ENCODE measurements around the gene NUP93.
"Not testable (repeated sequence)": the region's sequence is repeated elsewhere in the genome, so short reads cannot be mapped to it uniquely, and the experiment has no call there.

Gene NUP93

DNA sequence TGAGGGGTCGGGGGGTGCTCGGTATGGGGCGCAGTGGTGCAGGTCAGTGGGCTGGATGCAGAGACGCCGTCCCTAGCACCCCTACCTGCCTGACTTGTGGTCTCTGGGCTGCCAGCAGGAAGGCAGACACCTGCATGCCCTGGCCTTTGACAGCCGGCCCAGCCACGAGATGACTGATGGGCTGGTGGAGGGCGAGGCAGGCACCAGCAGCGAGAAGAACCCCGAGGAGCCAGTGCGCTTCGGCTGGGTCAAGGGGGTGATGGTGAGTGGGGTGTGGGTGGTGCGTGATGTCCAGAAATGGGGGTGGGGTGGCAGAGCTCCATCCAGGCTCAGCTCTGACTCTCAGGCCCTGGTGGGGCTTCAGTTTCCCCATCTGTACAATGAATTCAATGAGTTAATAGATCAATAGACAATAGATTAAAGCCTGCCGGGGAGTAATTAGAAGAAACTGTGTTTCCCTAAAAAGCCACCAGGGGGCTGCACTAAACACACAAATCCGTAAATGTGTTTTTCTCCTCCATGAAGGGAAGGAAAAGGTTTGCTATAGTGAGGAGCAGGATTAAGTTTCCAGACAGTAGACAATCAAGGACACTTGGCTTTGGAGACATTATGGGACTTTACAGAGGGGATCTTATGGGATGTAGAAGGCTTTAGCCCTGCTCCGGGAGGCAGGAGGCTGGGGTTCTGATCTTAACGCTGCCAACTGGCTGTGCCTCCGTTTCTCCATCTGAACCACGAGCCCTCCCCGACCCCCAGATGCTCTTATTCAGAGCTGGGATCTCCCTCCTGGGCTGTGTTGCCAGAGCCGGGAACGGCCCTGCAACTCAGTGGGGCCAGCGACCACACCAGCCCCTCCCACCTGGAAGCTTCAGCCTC lies 137.3 kb downstream of the NUP93 start:
- DNase-seq (ENCODE audit: low read depth in 1 of 2, low spot score in 1 of 2): no peak

DNA sequence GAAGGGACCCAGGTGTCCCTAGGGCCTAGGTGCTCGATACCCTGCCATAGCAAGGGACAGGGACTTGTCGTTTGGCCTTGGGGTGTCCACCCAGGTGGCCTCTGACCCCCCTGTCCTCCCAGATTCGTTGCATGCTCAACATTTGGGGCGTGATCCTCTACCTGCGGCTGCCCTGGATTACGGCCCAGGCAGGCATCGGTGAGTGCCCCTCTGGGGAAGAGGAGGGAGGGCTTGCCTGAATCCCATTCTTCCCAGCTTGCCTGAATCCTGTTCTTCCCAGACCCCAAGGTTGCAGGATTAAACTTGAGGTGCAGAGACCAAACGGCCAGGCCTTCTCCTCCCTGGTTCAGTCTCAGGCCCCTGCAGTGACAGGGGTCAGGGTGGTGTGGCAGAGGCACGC lies 138.2 kb downstream of the NUP93 start:
- DNase-seq (ENCODE audit: low read depth in 1 of 2, low spot score in 1 of 2): no peak

DNA sequence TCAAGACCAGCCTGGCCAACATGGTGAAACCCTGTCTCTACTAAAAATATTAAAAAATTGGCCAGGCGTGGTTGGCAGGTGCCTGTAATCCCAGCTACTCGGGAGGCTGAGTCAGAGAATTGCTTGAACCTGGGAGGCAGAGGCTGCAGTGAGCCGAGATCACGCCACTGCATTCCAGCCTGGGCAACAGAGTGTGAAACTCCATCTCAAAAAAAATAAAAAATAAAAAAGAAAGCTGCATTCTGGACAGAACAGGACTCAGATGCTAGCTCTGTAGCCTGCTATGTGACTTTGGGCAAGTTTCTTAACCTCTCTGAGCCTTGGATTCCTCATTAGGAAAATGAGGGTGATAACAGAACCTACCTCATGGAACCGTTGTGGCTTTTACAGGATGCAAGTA lies 138.8 kb downstream of the NUP93 start:
- not testable (repeated sequence) for DNase-seq (ENCODE audit: low read depth in 1 of 2, low spot score in 1 of 2)

- DNase-seq (ENCODE audit: low read depth in 1 of 2, low spot score in 1 of 2): no peak
These were observed 139.8 kb downstream of the NUP93 start for GRCh38 chr16:56869513-56870275.

- no peak for DNase-seq (ENCODE audit: low read depth in 1 of 2, low spot score in 1 of 2)
These were observed 140.5 kb downstream of the NUP93 start for GRCh38 chr16:56870276-56870888.

- no peak for DNase-seq (ENCODE audit: low read depth in 1 of 2, low spot score in 1 of 2)
These were observed 141.3 kb downstream of the NUP93 start for GRCh38 chr16:56871172-56871593.

GRCh38 chr16:56872863-56873391 lies 143.0 kb downstream of the NUP93 start:
- DNase-seq (ENCODE audit: low read depth in 1 of 2, low spot score in 1 of 2): no peak

- DNase-seq (ENCODE audit: low read depth in 1 of 2, low spot score in 1 of 2): no peak
These were observed 144.9 kb downstream of the NUP93 start for GRCh38 chr16:56874800-56875199.

DNA sequence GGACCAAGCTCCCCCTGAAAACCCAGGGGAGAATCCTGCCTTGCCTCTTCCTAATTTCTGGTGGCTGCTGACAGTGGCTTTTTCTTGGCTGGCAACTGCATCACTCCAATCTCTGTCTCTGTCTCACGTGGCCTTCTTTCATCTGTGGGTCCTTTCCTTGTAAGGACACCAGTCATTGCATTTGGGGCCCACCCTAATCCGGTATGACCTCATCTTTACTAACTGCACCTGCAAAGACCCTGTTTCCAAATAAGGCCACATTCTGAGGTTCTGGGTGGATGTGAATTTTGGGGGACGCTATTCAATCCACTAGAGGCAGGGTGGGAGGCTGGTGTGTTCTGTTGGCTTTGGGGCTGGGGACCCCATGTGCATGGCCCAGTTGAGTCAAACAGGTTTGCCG lies 146.1 kb downstream of the NUP93 start:
- DNase-seq (ENCODE audit: low read depth in 1 of 2, low spot score in 1 of 2): no peak

- no peak for DNase-seq (ENCODE audit: low read depth in 1 of 2, low spot score in 1 of 2)
These were observed 147.7 kb downstream of the NUP93 start for GRCh38 chr16:56877486-56878182.

- no peak for DNase-seq (ENCODE audit: low read depth in 1 of 2, low spot score in 1 of 2)
These were observed 148.4 kb downstream of the NUP93 start for GRCh38 chr16:56878282-56878854.

- DNase-seq (ENCODE audit: low read depth in 1 of 2, low spot score in 1 of 2): no peak
These were observed 149.3 kb downstream of the NUP93 start for GRCh38 chr16:56879276-56879675.

DNA sequence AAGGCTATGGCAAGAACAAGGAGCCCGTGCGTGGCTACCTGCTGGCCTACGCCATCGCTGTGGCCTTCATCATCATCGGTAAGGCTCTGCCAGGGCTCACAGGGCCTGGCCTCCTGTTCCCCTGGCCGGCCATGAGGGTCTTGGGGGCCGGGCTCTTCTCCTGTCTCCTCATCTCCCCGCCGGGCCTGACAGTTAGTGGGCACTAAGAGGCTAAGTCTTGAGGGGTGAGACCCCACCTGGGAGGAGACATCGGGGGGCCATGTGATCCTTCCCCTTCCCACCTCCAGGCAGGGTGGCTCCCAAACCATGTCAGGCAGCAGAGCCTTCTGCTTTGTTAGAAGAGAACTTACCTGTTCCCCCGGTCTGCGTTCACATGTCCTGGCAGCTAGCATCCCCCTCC lies 150.2 kb downstream of the NUP93 start:
- no peak for DNase-seq (ENCODE audit: low read depth in 1 of 2, low spot score in 1 of 2)

DNA sequence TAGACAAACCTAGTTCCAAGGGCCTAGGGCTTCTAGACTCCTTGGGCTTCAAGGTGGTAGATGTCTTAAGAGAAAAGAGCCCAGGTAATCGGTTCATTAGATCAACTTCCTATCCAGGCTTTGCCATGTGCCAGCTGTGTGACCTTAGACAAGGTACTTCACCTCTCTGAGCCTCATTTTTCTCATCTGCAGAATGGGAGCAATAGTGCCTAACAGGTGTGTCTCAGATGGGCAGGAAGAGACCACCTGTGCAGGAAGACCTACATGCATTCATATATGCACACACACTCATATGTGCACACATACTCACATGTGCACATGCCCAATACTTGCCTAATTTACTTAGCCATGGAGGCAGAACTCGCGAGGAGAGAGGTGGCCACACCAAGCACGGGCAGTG lies 150.8 kb downstream of the NUP93 start:
- no peak for DNase-seq (ENCODE audit: low read depth in 1 of 2, low spot score in 1 of 2)

DNA sequence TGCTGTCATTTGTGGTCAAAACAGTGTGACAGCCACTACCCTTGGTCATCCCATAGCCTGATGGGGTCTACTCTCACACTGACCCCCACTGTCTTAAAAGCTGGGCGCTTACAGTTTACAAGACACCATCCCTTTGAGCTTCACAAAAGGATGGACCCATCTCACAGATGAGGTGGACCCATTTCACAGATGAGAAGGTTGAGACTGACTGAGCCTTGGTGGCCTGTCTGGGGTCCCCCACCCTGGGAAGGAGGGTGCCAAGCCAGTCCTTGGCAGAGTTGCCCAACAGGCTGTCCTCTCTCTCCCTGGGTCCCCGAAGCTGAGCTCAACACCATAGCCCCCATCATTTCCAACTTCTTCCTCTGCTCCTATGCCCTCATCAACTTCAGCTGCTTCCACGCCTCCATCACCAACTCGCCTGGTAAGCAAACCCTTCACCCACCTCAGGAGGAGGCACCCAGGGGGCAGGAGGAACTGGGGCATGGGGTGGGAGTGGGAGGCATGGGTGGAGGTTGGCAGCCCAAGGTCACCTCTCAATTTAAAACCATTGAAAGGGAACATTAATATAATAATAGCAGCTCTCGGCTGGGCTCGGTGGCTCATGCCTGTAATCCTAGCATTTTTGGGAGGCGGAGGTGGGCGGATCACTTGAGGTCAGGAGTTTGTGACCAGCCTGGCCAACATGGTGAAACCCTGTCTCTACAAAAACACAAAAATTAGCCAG lies 152.3 kb downstream of the NUP93 start:
- no peak for DNase-seq (ENCODE audit: low read depth in 1 of 2, low spot score in 1 of 2)

DNA sequence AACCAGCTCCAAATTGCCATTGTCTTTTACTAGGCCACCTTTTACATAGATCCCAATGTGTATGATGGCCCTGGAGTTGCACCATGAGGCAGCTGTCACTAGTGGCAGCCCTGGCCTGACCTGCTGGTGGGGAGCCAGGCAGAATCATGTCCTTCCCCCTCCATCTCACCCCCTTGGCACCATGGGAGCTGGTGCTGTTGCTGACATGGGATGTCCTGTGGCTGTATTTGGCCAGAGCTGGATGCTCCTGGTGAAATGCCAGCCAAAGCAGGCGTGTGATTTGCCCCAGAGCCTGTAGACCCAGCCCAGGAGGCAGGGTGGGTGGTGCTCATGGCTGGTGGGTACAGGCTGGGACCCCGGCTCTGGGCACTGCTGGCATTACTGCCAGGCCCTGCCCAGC lies 153.7 kb downstream of the NUP93 start:
- no peak for DNase-seq (ENCODE audit: low read depth in 1 of 2, low spot score in 1 of 2)

DNA sequence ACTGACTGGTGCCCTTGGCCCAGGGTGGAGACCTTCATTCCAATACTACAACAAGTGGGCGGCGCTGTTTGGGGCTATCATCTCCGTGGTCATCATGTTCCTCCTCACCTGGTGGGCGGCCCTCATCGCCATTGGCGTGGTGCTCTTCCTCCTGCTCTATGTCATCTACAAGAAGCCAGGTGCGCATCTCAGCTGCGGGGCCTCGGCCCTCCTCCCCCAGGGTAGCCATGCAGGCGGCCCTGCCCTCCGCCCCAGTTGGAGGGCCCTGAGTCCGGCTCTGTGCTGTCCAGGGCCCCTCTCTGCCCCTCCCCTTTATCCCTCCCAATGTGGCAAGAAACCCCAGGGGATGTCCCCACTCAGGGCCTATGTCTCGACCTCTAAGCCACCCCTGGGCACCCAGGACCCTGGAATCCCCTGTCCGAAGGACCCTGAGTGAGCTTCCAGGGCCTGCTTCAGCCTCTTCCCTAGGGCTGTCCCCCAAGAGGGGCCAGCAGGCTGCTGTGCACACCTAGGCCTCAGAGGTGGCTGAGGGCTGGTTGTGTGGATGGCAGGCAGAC lies 154.2 kb downstream of the NUP93 start:
- no peak for DNase-seq (ENCODE audit: low read depth in 1 of 2, low spot score in 1 of 2)

GRCh38 chr16:56884929-56885328 lies 155.0 kb downstream of the NUP93 start:
- not testable (repeated sequence) for DNase-seq (ENCODE audit: low read depth in 1 of 2, low spot score in 1 of 2)

DNA sequence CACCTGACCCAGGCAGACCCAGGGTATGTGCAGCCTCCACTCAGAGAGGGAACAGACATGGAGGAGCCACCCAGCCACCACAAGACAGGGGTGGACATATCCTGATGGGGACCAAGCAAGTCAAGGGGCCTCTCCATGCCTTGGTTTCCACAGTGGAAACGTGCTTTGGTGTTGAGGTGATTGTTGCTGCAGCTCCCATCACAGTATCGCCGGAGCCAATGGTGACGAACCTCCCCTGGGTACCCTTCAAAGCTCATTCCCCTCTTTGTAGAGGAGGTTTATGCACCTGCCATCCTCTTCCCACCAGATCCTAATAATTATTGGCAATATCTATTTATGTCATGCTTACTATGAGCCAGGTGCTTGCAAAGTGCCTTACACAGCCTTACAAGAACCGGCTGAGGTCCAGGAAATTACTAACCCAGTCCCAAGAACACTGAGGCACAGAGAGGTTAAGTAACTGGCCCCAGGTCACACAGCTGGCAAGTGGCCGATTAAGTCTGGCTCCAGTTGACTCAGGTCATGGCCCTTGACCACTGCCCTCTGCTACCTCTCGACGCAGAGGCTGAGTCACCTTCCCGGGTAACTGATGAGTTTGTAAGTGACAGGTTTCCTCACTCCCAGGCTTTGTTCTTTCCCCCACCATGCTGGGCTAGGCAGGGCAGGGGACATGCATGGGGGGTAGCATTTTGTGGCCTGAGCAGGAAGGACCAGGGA lies 155.7 kb downstream of the NUP93 start:
- no peak for DNase-seq (ENCODE audit: low read depth in 1 of 2, low spot score in 1 of 2)

Data from stimulated activated CD4-positive, alpha-beta T cell treated with anti-CD3 and anti-CD28 coated beads, Interleukin-15, amount 100 ng/mL, for 1 hour (primary cell).